C4-2B (cell line): Measurements from ENCODE around the gene GNB1L.

ENCODE experiments used
- ZFX ChIP-seq: fragments of 450-650 bp; IDR thresholded peaks from 2 replicates; pipeline ENCODE4 v1.6.1; 2017
- TF ChIP-seq, protein P1 (sequence below): fragments of 450-650 bp; conservative IDR thresholded peaks from 2 replicates; pipeline ENCODE4 v1.5.1; 2017; ENCODE audit warnings: mild to moderate bottlenecking

GRCh38 chr22:19788661-19789225 is 65.9 kb downstream of the GNB1L start:
- TF ChIP-seq, protein P1, sequence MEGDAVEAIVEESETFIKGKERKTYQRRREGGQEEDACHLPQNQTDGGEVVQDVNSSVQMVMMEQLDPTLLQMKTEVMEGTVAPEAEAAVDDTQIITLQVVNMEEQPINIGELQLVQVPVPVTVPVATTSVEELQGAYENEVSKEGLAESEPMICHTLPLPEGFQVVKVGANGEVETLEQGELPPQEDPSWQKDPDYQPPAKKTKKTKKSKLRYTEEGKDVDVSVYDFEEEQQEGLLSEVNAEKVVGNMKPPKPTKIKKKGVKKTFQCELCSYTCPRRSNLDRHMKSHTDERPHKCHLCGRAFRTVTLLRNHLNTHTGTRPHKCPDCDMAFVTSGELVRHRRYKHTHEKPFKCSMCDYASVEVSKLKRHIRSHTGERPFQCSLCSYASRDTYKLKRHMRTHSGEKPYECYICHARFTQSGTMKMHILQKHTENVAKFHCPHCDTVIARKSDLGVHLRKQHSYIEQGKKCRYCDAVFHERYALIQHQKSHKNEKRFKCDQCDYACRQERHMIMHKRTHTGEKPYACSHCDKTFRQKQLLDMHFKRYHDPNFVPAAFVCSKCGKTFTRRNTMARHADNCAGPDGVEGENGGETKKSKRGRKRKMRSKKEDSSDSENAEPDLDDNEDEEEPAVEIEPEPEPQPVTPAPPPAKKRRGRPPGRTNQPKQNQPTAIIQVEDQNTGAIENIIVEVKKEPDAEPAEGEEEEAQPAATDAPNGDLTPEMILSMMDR: no peak
- no peak for TF ChIP-seq ZFX
